NCI-H2081 (cell line): ENCODE results near the gene JAZF1.

Experiments used
- DNase-seq, 2 experiments: peaks; one replicate each; lab custom pipeline; 2025; lab: John Stamatoyannopoulos, UW

JAZF1 gene

GRCh38 chr7:28008911-28009310 lies 171.7 kb downstream of the JAZF1 start:
- no peak for DNase-seq

DNA sequence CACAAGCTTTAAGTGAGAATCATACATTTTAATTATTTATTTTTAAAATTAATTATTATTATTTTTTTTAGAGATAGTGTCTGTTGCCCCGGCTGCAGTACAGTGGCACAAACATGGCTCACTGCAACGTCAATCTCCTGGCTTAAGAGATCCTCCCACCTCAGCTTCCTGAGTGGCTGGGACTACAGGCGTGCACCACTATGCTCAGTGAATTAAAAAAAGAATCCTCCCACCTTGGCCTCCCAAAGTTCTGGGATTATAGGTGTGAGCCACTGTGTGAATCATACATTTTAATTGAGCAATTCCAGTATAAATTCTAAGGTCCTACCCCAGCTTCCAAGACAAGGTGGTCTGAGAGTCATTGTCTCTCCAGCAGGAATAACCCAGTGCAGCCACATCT lies 172.4 kb downstream of the JAZF1 start:
- no peak for DNase-seq

- DNase-seq, result no peak
Observed at GRCh38 chr7:28006491-28006890, 174.1 kb downstream of the JAZF1 start.

DNA sequence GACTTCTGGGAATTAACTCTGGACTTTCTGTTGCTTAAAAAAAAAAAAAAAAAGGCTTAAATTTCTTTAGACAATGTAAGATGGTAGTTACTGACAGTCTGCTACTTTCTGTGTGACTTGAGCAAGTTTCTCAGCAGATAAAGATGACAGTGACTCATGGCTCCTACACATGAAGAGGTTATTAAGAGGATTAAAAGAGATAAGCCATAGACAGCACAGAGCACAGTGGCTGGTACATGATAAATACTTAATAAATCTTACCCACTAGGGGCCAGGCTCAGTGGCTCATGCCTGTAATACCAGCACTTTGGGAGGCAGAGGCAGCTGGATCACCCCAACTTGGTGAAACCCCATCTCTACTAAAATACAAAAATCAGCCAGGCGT lies 174.8 kb downstream of the JAZF1 start:
- no peak for DNase-seq

GRCh38 chr7:28005075-28005846 lies 175.3 kb downstream of the JAZF1 start:
- no peak for DNase-seq

DNA sequence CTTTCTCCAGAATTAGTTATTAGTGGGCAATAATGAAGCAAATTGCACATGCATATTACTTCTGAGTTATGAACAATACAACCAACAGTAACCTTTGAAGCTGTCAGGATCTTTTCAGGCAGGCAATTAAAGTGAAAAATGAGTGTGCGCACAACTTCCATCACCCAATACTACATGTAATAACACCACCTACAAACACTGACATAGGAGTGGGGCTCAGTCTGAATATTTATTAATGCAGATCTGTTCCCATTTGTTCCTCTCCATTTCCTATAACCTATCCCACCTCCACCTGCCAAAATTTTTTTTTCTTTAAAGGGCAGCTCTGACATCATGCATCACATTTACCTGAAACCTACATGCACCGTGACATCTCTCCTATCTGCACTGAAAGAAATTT lies 177.2 kb downstream of the JAZF1 start:
- no peak for DNase-seq

DNA sequence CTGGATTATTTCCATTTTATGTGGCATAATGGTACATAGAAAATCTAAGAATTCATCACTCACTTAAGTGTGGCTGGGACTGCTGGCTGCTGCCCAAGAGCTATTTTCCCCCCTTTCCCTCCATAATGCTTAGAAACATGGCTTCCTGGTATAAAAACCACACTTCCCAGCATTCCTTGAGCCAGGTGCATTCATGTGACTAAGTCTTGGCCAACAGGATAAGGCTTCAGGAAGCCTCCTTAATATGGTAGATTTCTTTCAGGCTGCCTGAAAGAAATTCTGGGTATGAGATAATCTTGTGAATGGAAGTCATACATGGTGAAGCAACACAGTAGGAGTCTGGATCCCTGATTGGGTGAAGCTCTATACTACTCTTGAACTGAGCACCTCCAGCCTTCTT lies 178.0 kb downstream of the JAZF1 start:
- no peak for DNase-seq

DNA sequence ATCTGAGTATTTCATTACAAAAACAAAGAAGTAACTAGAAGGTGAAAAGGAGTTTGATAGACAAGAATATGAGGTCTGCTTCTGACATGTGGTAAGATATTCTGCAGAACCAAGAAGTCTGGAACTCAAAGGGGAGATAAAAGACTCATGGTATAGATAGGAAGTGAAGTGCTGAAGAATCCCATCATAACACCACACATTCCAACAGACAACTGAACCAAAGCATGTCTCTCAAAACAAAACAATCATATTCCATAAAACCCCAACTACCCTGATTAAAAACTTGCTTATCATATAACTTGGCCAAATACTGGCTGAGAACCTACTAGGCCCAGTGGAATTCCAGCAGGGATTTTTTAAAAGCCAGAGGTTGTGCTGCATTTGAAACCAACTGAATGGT lies 178.7 kb downstream of the JAZF1 start:
- DNase-seq, result no peak

GRCh38 chr7:27999829-28000228 lies 180.8 kb downstream of the JAZF1 start:
- peak in 1 of 2 experiments; percentile 23 for DNase-seq

- no peak for DNase-seq
Observed at GRCh38 chr7:27998382-27998781, 182.2 kb downstream of the JAZF1 start.

DNA sequence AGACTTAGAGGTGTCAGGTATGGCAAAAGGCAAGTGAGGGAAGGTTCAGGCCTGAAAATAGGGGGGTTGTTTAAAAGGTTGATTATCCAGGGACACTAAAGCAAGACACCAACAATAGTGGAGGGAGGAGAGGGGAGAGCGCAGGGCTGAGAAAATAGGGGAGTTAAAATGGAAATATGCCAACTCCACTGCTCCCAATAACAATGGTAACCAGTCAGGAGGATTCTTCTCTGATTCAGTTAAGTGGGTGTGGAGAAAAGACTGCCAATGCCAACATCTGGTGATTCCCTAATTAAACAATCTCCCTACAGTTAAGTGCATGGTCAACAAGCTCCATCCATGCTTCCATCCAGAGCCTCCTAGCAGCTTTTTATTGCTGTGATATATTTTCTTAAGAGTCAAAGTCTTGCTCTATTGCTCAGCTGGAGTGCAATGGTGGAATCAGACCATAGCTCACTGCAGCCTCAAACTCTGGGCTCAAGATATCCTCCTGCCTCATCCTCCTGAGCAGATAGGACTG lies 183.3 kb downstream of the JAZF1 start:
- peak; percentile 12 to 72 for DNase-seq

DNA sequence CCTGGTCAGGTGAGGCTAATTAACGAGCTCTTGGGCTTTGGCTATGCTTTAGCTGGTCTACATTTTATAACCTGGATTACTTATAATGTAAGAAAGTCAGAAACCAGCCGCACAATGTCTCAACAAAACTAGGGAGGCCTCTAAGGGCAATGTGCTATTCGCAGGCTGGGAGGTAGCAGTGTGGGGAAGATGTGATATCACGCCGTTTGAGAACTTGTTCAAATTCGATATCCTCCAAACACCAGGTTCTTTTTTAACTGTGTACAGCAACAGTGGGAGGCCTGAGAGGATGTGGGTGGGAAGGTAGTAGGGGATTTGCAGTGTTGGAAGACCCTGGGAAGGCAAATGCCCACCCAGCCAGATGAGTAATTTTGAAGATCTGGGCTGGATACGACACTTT lies 184.5 kb downstream of the JAZF1 start:
- no peak for DNase-seq

DNA sequence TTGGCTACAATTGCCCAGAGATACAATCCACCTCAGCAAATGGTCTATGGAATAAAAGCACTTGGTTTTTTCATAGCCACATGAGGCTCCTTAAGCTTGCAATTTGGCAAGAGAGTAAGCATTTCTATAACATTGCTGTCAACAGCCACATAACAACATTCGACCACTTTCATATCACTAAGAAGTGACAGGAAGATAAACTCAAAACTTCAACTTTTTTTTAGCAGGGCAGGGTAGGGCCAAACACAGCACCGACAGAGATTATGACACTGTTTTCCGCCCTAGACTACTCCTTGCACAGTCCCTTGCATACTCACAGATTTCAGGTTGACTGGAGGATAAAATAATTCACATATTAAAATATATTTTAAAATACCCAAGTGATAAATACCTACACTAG lies 185.4 kb downstream of the JAZF1 start:
- DNase-seq, result no peak

- peak; percentile 9 to 77 for DNase-seq
Observed at GRCh38 chr7:27994639-27995038, 186.0 kb downstream of the JAZF1 start.

- peak in 1 of 2 experiments; percentile 22 for DNase-seq
Observed at GRCh38 chr7:27992755-27993493, 187.7 kb downstream of the JAZF1 start.

- no peak for DNase-seq
Observed at GRCh38 chr7:27992097-27992496, 188.5 kb downstream of the JAZF1 start.

GRCh38 chr7:27991006-27991528 lies 189.5 kb downstream of the JAZF1 start:
- DNase-seq, result no peak

DNA sequence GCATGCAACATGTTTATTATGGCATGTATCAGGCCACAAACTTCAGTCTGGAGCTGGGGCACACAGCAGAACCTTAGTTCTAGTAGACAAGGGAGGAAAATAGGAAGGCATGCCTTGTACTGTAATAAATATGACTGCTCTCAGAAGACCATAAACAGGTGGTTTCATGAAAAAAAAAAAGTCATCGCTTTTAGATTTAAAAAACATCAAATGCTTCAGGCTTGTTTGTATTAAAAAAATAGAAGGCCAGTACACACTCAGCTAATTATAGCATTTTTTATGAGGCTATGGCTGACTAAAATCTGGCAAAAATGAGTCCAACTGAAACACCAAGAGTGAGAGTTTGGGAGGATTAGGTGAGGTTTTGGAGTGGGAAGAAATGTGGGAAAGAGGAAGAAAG lies 204.1 kb downstream of the JAZF1 start:
- DNase-seq, result no peak

DNA sequence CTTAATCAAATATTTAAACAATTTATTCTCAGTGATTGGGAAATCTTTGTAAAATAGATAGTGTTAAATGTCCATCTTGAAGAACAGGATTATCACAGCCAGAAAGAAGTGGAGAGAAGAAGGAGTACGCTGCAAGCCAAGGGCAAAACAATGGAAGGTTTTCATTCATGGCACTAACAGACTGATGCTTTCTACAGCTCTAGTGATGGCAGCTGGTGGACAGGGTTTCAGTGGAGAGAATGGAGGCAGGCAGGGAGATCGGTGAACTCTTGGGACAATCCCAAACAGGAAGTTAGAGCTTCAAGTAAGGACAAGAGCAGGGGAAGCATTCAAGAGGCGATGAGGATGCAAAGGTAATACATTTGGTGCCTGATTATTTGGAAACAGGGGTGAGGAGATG lies 207.0 kb downstream of the JAZF1 start:
- no peak for DNase-seq

- no peak for DNase-seq
Observed at GRCh38 chr7:27972276-27972675, 208.3 kb downstream of the JAZF1 start.

DNA sequence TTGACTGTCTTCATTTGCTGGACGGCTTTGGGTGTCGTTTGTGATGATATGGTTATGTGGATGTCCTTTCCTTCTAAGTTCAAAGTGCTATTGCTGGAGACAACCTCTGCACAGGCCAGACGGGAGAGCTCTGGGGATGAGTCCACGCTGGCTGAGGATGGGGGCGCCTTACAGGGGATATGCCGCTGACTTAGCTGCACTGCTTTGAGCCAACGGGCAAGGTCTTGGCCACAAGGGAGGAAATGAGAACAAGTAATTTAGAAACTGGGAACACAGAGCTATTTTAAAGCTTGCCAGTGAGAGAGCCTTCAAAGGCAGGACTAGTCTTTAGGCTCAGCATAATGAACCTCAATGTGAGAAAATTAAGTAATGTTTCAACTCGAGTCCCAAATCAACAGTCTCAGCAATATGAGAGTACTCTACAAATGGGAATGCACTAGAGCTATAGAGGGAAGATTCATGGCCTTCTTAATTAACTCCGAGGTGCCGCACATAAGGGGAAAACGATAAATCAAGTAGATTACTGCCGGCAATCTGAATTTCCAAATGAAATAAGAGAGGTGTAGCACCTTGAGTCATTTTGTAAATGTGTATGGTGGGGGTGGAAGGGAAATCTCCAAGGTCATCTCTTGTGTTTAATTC lies 209.3 kb downstream of the JAZF1 start:
- DNase-seq, result no peak

DNA sequence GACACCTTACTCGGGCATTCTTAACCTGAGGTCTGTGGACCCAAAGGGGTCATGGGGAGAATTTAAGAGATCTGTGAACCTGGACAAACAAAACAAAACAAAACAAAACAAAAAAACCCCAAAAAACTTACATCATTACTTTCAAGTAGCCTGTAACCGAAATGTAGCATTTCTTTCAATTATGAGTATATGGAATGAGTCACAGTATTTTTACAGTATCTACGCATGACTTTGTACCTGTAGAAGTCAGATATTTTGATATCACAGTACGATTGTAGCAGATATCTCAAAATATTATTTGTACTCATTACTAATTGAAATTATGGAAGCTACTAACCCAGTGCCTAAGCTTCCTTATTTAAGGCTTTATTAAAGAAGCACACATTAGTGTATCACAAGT lies 210.2 kb downstream of the JAZF1 start:
- no peak for DNase-seq

GRCh38 chr7:27969346-27969745 lies 211.2 kb downstream of the JAZF1 start:
- no peak for DNase-seq
